Calu3 (cell line): ENCODE data around the gene PARD3. TPM values are rescaled to one million over a fixed set of nuclear protein-coding genes. Genes with fewer than 3 reads are reported as not detected.
A peak's percentile ranks its signal among the peaks of the same experiment; 100 is the strongest.

Experiments used
- BruUV-seq: library from RNA; stranded (reverse); fragments of 400-500 nt; replicated peaks from 2 replicates; lab custom pipeline; 2021; lab: Mats Ljungman, UMichigan
- CTCF ChIA-PET: fragments of 300-600 bp; sonication (Branson Sonifier 250); formaldehyde crosslinking; loops from one replicate; lab custom pipeline; 2022; ENCODE audit warnings: antibody characterized with exemption; lab: Charles Lee
- DNase-seq: peaks from one replicate; pipeline ENCODE4 v3.0.0; 2022
- H3K27ac Mint-ChIP-seq: one replicate; pipeline ENCODE4 v1.8.0; 2022; ENCODE audit warnings: mixed read lengths; ENCODE audit not compliant: unreplicated experiment
- H3K27me3 Mint-ChIP-seq: one replicate; pipeline ENCODE4 v1.8.0; 2022; ENCODE audit warnings: mixed read lengths; ENCODE audit not compliant: unreplicated experiment
- H3K36me3 Mint-ChIP-seq: one replicate; pipeline ENCODE4 v1.8.0; 2022; ENCODE audit warnings: mild to moderate bottlenecking, moderate library complexity, mixed read lengths; ENCODE audit not compliant: insufficient read depth, unreplicated experiment
- H3K4me1 Mint-ChIP-seq: one replicate; pipeline ENCODE4 v1.8.0; 2022; ENCODE audit warnings: mild to moderate bottlenecking, low read depth, mixed read lengths; ENCODE audit not compliant: unreplicated experiment
- H3K4me3 Mint-ChIP-seq: one replicate; pipeline ENCODE4 v1.8.0; 2022; ENCODE audit warnings: mild to moderate bottlenecking, low read depth, moderate library complexity, mixed read lengths; ENCODE audit not compliant: unreplicated experiment
- H3K9me3 Mint-ChIP-seq: one replicate; pipeline ENCODE4 v1.8.0; 2022; ENCODE audit warnings: low read depth, mixed read lengths; ENCODE audit not compliant: unreplicated experiment
- CTCF ChIP-seq: fragments of 200-600 bp; IDR thresholded peaks from one replicate; pipeline ENCODE4 v1.8.0; 2022; ENCODE audit warnings: antibody characterized with exemption; ENCODE audit not compliant: unreplicated experiment
- intact Hi-C: fragments of 100-400 bp; cut with micrococcal nuclease; formaldehyde crosslinking; loops from one replicate; pipeline ENCODE4 v1.10.0; 2022; ENCODE audit not compliant: unreplicated experiment
- total RNA-seq: library from RNA; stranded (reverse); gene quantifications from 2 replicates; pipeline ENCODE4 v1.2.3, GENCODE V29; 2022

Gene PARD3
- total RNA-seq, 1 experiment from 2014 or later = 62.4 TPM

- CTCF ChIA-PET = no interaction called here
- H3K9me3 Mint-ChIP-seq = no peaks in the 10 kb centered on the region
- BruUV-seq = no TSS peak
- peaks cover 8% of the 10 kb centered on the region for H3K4me1 Mint-ChIP-seq
- no peak overlapping the region for H3K4me3 Mint-ChIP-seq
- no peak for TF ChIP-seq CTCF
- H3K36me3 Mint-ChIP-seq = peaks cover 5% of the 10 kb centered on the region
- H3K27ac Mint-ChIP-seq = no peak overlapping the region
- intact Hi-C loops = no loop called here
- no peak for DNase-seq
- H3K27me3 Mint-ChIP-seq = no peaks in the 10 kb centered on the region
These were observed 266.1 kb downstream of the PARD3 start for GRCh38 chr10:34549001-34549400.

- Mint-ChIP-seq H3K9me3 (no peaks in the 10 kb centered on the region), H3K4me1 (peaks cover 8% of the 10 kb centered on the region), H3K4me3 (no peak overlapping the region), H3K27me3 (no peaks in the 10 kb centered on the region), H3K36me3 (peaks cover 5% of the 10 kb centered on the region), H3K27ac (peak overlapping the region; percentile 68)
- no peak for DNase-seq
- BruUV-seq = no TSS peak
- intact Hi-C loops = no loop called here
- CTCF ChIA-PET = no interaction called here
- no peak for TF ChIP-seq CTCF
These were observed 266.6 kb downstream of the PARD3 start for GRCh38 chr10:34548466-34548865.

GRCh38 chr10:34547695-34548094 lies 267.4 kb downstream of the PARD3 start:
- intact Hi-C loops = no loop called here
- Mint-ChIP-seq H3K9me3 (no peaks in the 10 kb centered on the region), H3K27ac (peak overlapping the region; percentile 68), H3K27me3 (no peaks in the 10 kb centered on the region), H3K4me3 (no peak overlapping the region), H3K4me1 (peaks cover 8% of the 10 kb centered on the region), H3K36me3 (peaks cover 5% of the 10 kb centered on the region)
- CTCF ChIA-PET = no interaction called here
- BruUV-seq = no TSS peak
- no peak for TF ChIP-seq CTCF
- DNase-seq = no peak

GRCh38 chr10:34547291-34547690 lies 267.8 kb downstream of the PARD3 start:
- TF ChIP-seq CTCF = no peak
- Mint-ChIP-seq H3K36me3 (peaks cover 5% of the 10 kb centered on the region), H3K27me3 (no peaks in the 10 kb centered on the region), H3K4me3 (no peak overlapping the region), H3K27ac (no peak overlapping the region), H3K9me3 (no peaks in the 10 kb centered on the region), H3K4me1 (peaks cover 8% of the 10 kb centered on the region)
- CTCF ChIA-PET = no interaction called here
- no peak for DNase-seq
- intact Hi-C loops = no loop called here
- no TSS peak for BruUV-seq
